ENCODE data around the gene CYP3A7.
A peak's percentile ranks its signal among the peaks of the same experiment; 100 is the strongest.
"Not testable (repeated sequence)": the region's sequence is repeated elsewhere in the genome, so short reads cannot be mapped to it uniquely, and the experiment has no call there.

Gene CYP3A7

DNA sequence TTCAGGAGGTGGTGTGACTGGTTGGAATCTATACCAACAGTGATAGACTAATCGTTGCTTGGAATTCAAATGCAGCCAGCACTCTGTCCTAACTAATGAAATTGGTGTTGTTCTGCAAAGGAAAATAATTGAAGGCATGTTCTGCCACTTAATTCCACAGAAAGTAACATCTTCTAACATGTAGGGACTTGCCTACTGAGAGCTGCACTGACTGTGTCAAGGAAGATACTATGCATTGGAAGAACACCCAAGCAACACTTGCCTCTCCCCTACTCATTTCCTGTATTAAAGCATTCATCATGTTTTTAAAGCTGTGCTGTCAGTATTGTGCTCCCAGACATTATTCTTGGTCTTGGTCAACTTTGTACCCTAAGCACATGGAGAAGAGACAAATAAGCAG lies 2.7 kb upstream of the CYP3A7 start:
- H3K9ac ChIP-seq (ENCODE audit: low read length), result no peak overlapping the region
- no peaks in the 10 kb centered on the region for H3K4me1 ChIP-seq (ENCODE audit: control insufficient read depth, insufficient read depth, low read depth, low read length)
- H2BK12ac ChIP-seq (ENCODE audit: low read length in 2 of 2), result no peak overlapping the region
- no peak overlapping the region for H3K23ac ChIP-seq (ENCODE audit: low read length in 2 of 2)
- no peak overlapping the region for H2BK120ac ChIP-seq (ENCODE audit: low read depth, low read length)
- no peak overlapping the region for H4K8ac ChIP-seq (ENCODE audit: low read length)
- H2AK5ac ChIP-seq (ENCODE audit: low read length, severe bottlenecking), result no peak overlapping the region
- no peak overlapping the region for H2AFZ ChIP-seq (ENCODE audit: low read depth, low read length)
- no peak overlapping the region for H3K27ac ChIP-seq (ENCODE audit: low read length, poor library complexity, severe bottlenecking)
- no peaks in the 10 kb centered on the region for H3K9me3 ChIP-seq (ENCODE audit: control insufficient read depth, low read length)
- H3K4me3 ChIP-seq (ENCODE audit: insufficient read depth in 1 of 2, low read depth in 1 of 2, low read length in 2 of 2), result no peak overlapping the region
- H3K27me3 ChIP-seq (ENCODE audit: control insufficient read depth in 1 of 2, insufficient read depth in 1 of 2, low read length in 2 of 2), result no peaks in the 10 kb centered on the region
- peak; percentile 11 for DNase-seq
- H4K91ac ChIP-seq (ENCODE audit: low read length), result no peak overlapping the region
- H3K18ac ChIP-seq (ENCODE audit: low read depth in 1 of 2, low read length in 2 of 2), result no peak overlapping the region
- H3K79me1 ChIP-seq (replicated peaks; ENCODE audit: low read length, poor library complexity, severe bottlenecking), result no peaks in the 10 kb centered on the region
- no peak overlapping the region for H2BK15ac ChIP-seq (ENCODE audit: low read depth, poor library complexity, severe bottlenecking)
- no peak overlapping the region for H3K14ac ChIP-seq (ENCODE audit: low read length in 2 of 2)
- H3K36me3 ChIP-seq (ENCODE audit: control insufficient read depth in 1 of 2, insufficient read depth in 2 of 2, low read depth in 1 of 2, low read length in 2 of 2), result no peaks in the 10 kb centered on the region
- WGBS, result 67% methylated on average over 1 of the region's 1 CpG
- H2BK5ac ChIP-seq (ENCODE audit: low read depth, low read length, poor library complexity, severe bottlenecking), result no peak overlapping the region
- no peak overlapping the region for H3K4ac ChIP-seq (ENCODE audit: low read depth in 1 of 2, low read length in 2 of 2)
- H3K4me2 ChIP-seq (ENCODE audit: low read length, poor library complexity, severe bottlenecking), result no peak overlapping the region

DNA sequence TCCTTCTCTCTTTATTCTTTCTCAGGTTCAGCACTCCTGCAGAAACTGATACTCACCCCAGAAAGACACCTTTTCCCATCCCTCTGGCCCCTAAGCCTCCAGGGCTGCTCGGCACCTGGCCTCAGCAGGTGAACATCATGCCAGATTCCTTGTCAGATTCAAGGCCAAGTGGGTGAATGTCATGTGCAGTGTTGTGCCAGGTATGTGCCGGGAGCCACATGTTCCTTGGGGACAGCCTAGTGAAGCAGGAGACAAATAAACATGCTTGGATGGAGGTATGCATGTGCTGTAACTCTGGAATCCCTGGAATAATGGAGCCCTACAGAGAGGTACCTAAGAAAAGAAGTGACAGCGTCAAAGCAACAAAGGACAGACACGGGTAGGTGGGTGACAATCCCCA lies 1.7 kb upstream of the CYP3A7 start:
- peak overlapping the region; percentile 39 to 69 for H2BK12ac ChIP-seq (ENCODE audit: low read length in 2 of 2)
- not testable (repeated sequence) for H3K4me1 ChIP-seq (ENCODE audit: control insufficient read depth, insufficient read depth, low read depth, low read length); H3K18ac ChIP-seq (ENCODE audit: low read depth in 1 of 2, low read length in 2 of 2); H3K4ac ChIP-seq (ENCODE audit: low read depth in 1 of 2, low read length in 2 of 2); H3K9me3 ChIP-seq (ENCODE audit: control insufficient read depth, low read length); H3K27me3 ChIP-seq (ENCODE audit: control insufficient read depth in 1 of 2, insufficient read depth in 1 of 2, low read length in 2 of 2); H2BK120ac ChIP-seq (ENCODE audit: low read depth, low read length); H3K4me3 ChIP-seq (ENCODE audit: insufficient read depth in 1 of 2, low read depth in 1 of 2, low read length in 2 of 2); H3K14ac ChIP-seq (ENCODE audit: low read length in 2 of 2); H4K91ac ChIP-seq (ENCODE audit: low read length); H3K79me1 ChIP-seq (replicated peaks; ENCODE audit: low read length, poor library complexity, severe bottlenecking); H3K9ac ChIP-seq (ENCODE audit: low read length); H3K27ac ChIP-seq (ENCODE audit: low read length, poor library complexity, severe bottlenecking); H2AK5ac ChIP-seq (ENCODE audit: low read length, severe bottlenecking); DNase-seq; H2AFZ ChIP-seq (ENCODE audit: low read depth, low read length); H2BK5ac ChIP-seq (ENCODE audit: low read depth, low read length, poor library complexity, severe bottlenecking); H3K36me3 ChIP-seq (ENCODE audit: control insufficient read depth in 1 of 2, insufficient read depth in 2 of 2, low read depth in 1 of 2, low read length in 2 of 2); H3K23ac ChIP-seq (ENCODE audit: low read length in 2 of 2); H2BK15ac ChIP-seq (ENCODE audit: low read depth, poor library complexity, severe bottlenecking); H3K4me2 ChIP-seq (ENCODE audit: low read length, poor library complexity, severe bottlenecking); H4K8ac ChIP-seq (ENCODE audit: low read length)
- 85% methylated on average over 4 of the region's 4 CpGs for WGBS

DNA sequence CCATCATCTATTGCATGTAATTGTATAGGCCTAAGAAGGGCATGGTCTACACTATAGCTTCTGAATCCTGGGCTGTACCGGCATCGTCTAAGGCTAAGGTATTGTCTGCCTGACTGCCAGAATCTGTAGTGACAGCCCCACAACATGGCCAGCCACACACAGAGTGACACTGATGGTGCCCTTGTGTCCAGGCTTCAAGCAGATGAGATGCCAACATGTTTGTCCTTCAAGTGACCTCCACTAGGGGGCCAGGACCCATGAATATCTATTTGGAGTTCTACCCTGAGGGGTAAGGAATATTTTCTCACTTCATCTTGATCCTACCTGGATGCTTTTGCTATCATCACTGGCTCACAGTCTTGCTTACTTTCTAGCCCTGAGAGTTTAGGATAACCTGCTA lies 1.5 kb downstream of the CYP3A7 start:
- WGBS, result 97% methylated on average over 2 of the region's 2 CpGs
- Histone ChIP-seq H2BK5ac (ENCODE audit: low read depth, low read length, poor library complexity, severe bottlenecking) (no peak overlapping the region), H4K91ac (ENCODE audit: low read length) (no peak overlapping the region), H2BK12ac (ENCODE audit: low read length in 2 of 2) (no peak overlapping the region), H3K27ac (ENCODE audit: low read length, poor library complexity, severe bottlenecking) (no peak overlapping the region), H3K4me3 (ENCODE audit: insufficient read depth in 1 of 2, low read depth in 1 of 2, low read length in 2 of 2) (no peak overlapping the region), H3K36me3 (ENCODE audit: control insufficient read depth in 1 of 2, insufficient read depth in 2 of 2, low read depth in 1 of 2, low read length in 2 of 2) (no peaks in the 10 kb centered on the region), H2AK5ac (ENCODE audit: low read length, severe bottlenecking) (no peak overlapping the region), H3K23ac (ENCODE audit: low read length in 2 of 2) (no peak overlapping the region), H2BK120ac (ENCODE audit: low read depth, low read length) (no peak overlapping the region), H3K27me3 (ENCODE audit: control insufficient read depth in 1 of 2, insufficient read depth in 1 of 2, low read length in 2 of 2) (no peaks in the 10 kb centered on the region), H3K9ac (ENCODE audit: low read length) (no peak overlapping the region), H3K18ac (ENCODE audit: low read depth in 1 of 2, low read length in 2 of 2) (no peak overlapping the region), H3K79me1 (replicated peaks; ENCODE audit: low read length, poor library complexity, severe bottlenecking) (no peaks in the 10 kb centered on the region), H3K4ac (ENCODE audit: low read depth in 1 of 2, low read length in 2 of 2) (no peak overlapping the region), H3K4me2 (ENCODE audit: low read length, poor library complexity, severe bottlenecking) (no peak overlapping the region), H2BK15ac (ENCODE audit: low read depth, poor library complexity, severe bottlenecking) (no peak overlapping the region), H4K8ac (ENCODE audit: low read length) (no peak overlapping the region), H2AFZ (ENCODE audit: low read depth, low read length) (no peak overlapping the region), H3K4me1 (ENCODE audit: control insufficient read depth, insufficient read depth, low read depth, low read length) (no peaks in the 10 kb centered on the region), H3K9me3 (ENCODE audit: control insufficient read depth, low read length) (no peaks in the 10 kb centered on the region), H3K14ac (ENCODE audit: low read length in 2 of 2) (no peak overlapping the region)
- no peak for DNase-seq

GRCh38 chr7:99733003-99733402 lies 2.0 kb downstream of the CYP3A7 start:
- H3K27ac ChIP-seq (ENCODE audit: low read length, poor library complexity, severe bottlenecking), result no peak overlapping the region
- 80% methylated on average over 3 of the region's 3 CpGs for WGBS
- H4K91ac ChIP-seq (ENCODE audit: low read length), result no peak overlapping the region

More at GRCh38 chr7:99733003-99733402, 2.0 kb downstream of the CYP3A7 start:
- no peak overlapping the region for H3K4me3 ChIP-seq (ENCODE audit: insufficient read depth in 1 of 2, low read depth in 1 of 2, low read length in 2 of 2)
- H3K4me2 ChIP-seq (ENCODE audit: low read length, poor library complexity, severe bottlenecking), result no peak overlapping the region
- no peak overlapping the region for H2AK5ac ChIP-seq (ENCODE audit: low read length, severe bottlenecking)
- no peaks in the 10 kb centered on the region for H3K9me3 ChIP-seq (ENCODE audit: control insufficient read depth, low read length)
- no peak for DNase-seq
- no peaks in the 10 kb centered on the region for H3K4me1 ChIP-seq (ENCODE audit: control insufficient read depth, insufficient read depth, low read depth, low read length)
- H2BK5ac ChIP-seq (ENCODE audit: low read depth, low read length, poor library complexity, severe bottlenecking), result no peak overlapping the region
- no peak overlapping the region for H3K14ac ChIP-seq (ENCODE audit: low read length in 2 of 2)
- no peak overlapping the region for H2BK120ac ChIP-seq (ENCODE audit: low read depth, low read length)
- H3K23ac ChIP-seq (ENCODE audit: low read length in 2 of 2), result no peak overlapping the region
- H3K27me3 ChIP-seq (ENCODE audit: control insufficient read depth in 1 of 2, insufficient read depth in 1 of 2, low read length in 2 of 2), result no peaks in the 10 kb centered on the region
- no peak overlapping the region for H3K9ac ChIP-seq (ENCODE audit: low read length)
- H2BK15ac ChIP-seq (ENCODE audit: low read depth, poor library complexity, severe bottlenecking), result no peak overlapping the region
- no peaks in the 10 kb centered on the region for H3K36me3 ChIP-seq (ENCODE audit: control insufficient read depth in 1 of 2, insufficient read depth in 2 of 2, low read depth in 1 of 2, low read length in 2 of 2)
- H4K8ac ChIP-seq (ENCODE audit: low read length), result no peak overlapping the region
- H2BK12ac ChIP-seq (ENCODE audit: low read length in 2 of 2), result no peak overlapping the region
- H3K79me1 ChIP-seq (replicated peaks; ENCODE audit: low read length, poor library complexity, severe bottlenecking), result no peaks in the 10 kb centered on the region
- H3K18ac ChIP-seq (ENCODE audit: low read depth in 1 of 2, low read length in 2 of 2), result no peak overlapping the region
- no peak overlapping the region for H3K4ac ChIP-seq (ENCODE audit: low read depth in 1 of 2, low read length in 2 of 2)
- H2AFZ ChIP-seq (ENCODE audit: low read depth, low read length), result no peak overlapping the region
